Activated CD8-positive, alpha-beta memory T cell treated with anti-CD3 and anti-CD28 coated beads, Interleukin-2, amount 50 U/mL, for 24 hours (primary cell): ENCODE data around the gene LRRIQ4.
A peak's percentile ranks its signal among the peaks of the same experiment; 100 is the strongest.

ENCODE experiments used
- DNase-seq: peaks from one replicate; pipeline ENCODE4 v3.0.0-alpha.2; 2020; ENCODE audit errors: extremely low read depth

LRRIQ4 gene

GRCh38 chr3:169809230-169809795 lies 3.4 kb upstream of the LRRIQ4 start:
- DNase-seq = no peak

GRCh38 chr3:169811631-169812331 lies 889 bp upstream of the LRRIQ4 start:
- no peak for DNase-seq

- DNase-seq = no peak
Measured at GRCh38 chr3:169813278-169813677, 608 bp downstream of the LRRIQ4 start.

- DNase-seq = peak; percentile 58
Measured at GRCh38 chr3:169813757-169814517, 1.3 kb downstream of the LRRIQ4 start.

GRCh38 chr3:169815590-169816150 lies 3.0 kb downstream of the LRRIQ4 start:
- no peak for DNase-seq

GRCh38 chr3:169818316-169818715 lies 5.6 kb downstream of the LRRIQ4 start:
- DNase-seq = no peak

GRCh38 chr3:169822091-169822490 lies 9.4 kb downstream of the LRRIQ4 start:
- DNase-seq = no peak

- DNase-seq = no peak
Measured at GRCh38 chr3:169822540-169822939, 9.9 kb downstream of the LRRIQ4 start.

- no peak for DNase-seq
Measured at GRCh38 chr3:169822983-169823382, 10.3 kb downstream of the LRRIQ4 start.

- no peak for DNase-seq
Measured at GRCh38 chr3:169825316-169825715, 12.6 kb downstream of the LRRIQ4 start.

- DNase-seq = no peak
Measured at GRCh38 chr3:169827712-169828111, 15.0 kb downstream of the LRRIQ4 start.

GRCh38 chr3:169835533-169835932 lies 22.9 kb downstream of the LRRIQ4 start:
- DNase-seq = no peak

- no peak for DNase-seq
Measured at GRCh38 chr3:169836078-169836941, 23.6 kb downstream of the LRRIQ4 start.

GRCh38 chr3:169836942-169837275 lies 24.2 kb downstream of the LRRIQ4 start:
- no peak for DNase-seq

- DNase-seq = no peak
Measured at GRCh38 chr3:169838511-169839030, 25.9 kb downstream of the LRRIQ4 start.

GRCh38 chr3:169841171-169841570 lies 28.5 kb downstream of the LRRIQ4 start:
- no peak for DNase-seq

- DNase-seq = no peak
Measured at GRCh38 chr3:169842960-169843359, 30.3 kb downstream of the LRRIQ4 start.

GRCh38 chr3:169846458-169847193 lies 34.0 kb downstream of the LRRIQ4 start:
- DNase-seq = no peak

- no peak for DNase-seq
Measured at GRCh38 chr3:169847896-169848295, 35.2 kb downstream of the LRRIQ4 start.

- DNase-seq = no peak
Measured at GRCh38 chr3:169848741-169849140, 36.1 kb downstream of the LRRIQ4 start.

GRCh38 chr3:169850618-169851017 lies 37.9 kb downstream of the LRRIQ4 start:
- no peak for DNase-seq
